Chondrocyte (in vitro differentiated cells): ENCODE measurements around the gene EPHA6. TPM values are rescaled to one million over a fixed set of nuclear protein-coding genes. Genes with fewer than 3 reads are reported as not detected.

Experiments
- DNase-seq: peaks from one replicate; pipeline ENCODE4 v3.0.0; 2021; ENCODE audit warnings: mixed read lengths, low spot score
- H3K27ac Mint-ChIP-seq: one replicate; pipeline ENCODE4 v1.8.0; 2021; ENCODE audit warnings: mild to moderate bottlenecking, moderate library complexity, mixed read lengths; ENCODE audit not compliant: unreplicated experiment
- H3K27me3 Mint-ChIP-seq: 2 replicates; pipeline ENCODE4 v1.8.0; 2021; ENCODE audit warnings: low read depth, mixed read lengths
- H3K36me3 Mint-ChIP-seq: 2 replicates; pipeline ENCODE4 v1.8.0; 2021; ENCODE audit warnings: low read depth, mixed read lengths
- H3K4me1 Mint-ChIP-seq: 2 replicates; pipeline ENCODE4 v1.8.0; 2021; ENCODE audit warnings: low read depth, mild to moderate bottlenecking, mixed read lengths
- H3K4me3 Mint-ChIP-seq: one replicate; pipeline ENCODE4 v1.8.0; 2021; ENCODE audit warnings: mild to moderate bottlenecking, moderate library complexity, mixed read lengths; ENCODE audit not compliant: unreplicated experiment
- H3K9me3 Mint-ChIP-seq: 2 replicates; pipeline ENCODE4 v1.8.0; 2021; ENCODE audit warnings: low read depth, mixed read lengths
- CTCF ChIP-seq: fragments of 200-600 bp; sonication (generic); IDR thresholded peaks from 2 replicates; pipeline ENCODE4 v1.5.0; 2021; ENCODE audit warnings: antibody characterized with exemption, mild to moderate bottlenecking, moderate library complexity
- total RNA-seq: library from RNA; stranded (reverse); gene quantifications from 3 replicates; pipeline ENCODE4 v1.2.1, GENCODE V29; 2021

EPHA6 gene
- total RNA-seq, 1 donor from 2014 or later, result 0.62 TPM

GRCh38 chr3:96836153-96836915, 21.9 kb downstream of the EPHA6 start:
- Mint-ChIP-seq H3K36me3 (no peaks in the 10 kb centered on the region), H3K4me1 (no peaks in the 10 kb centered on the region), H3K9me3 (peaks cover 2% of the 10 kb centered on the region), H3K4me3 (no peak overlapping the region), H3K27ac (no peak overlapping the region), H3K27me3 (peaks cover 14% of the 10 kb centered on the region)
- DNase-seq, result no peak
- TF ChIP-seq CTCF, result no peak

GRCh38 chr3:96843505-96844203, 29.3 kb downstream of the EPHA6 start:
- Mint-ChIP-seq H3K4me3 (no peak overlapping the region), H3K9me3 (no peaks in the 10 kb centered on the region), H3K36me3 (no peaks in the 10 kb centered on the region), H3K27ac (no peak overlapping the region), H3K27me3 (peaks cover 2% of the 10 kb centered on the region), H3K4me1 (peaks cover 4% of the 10 kb centered on the region)
- no peak for DNase-seq
- TF ChIP-seq CTCF, result no peak

DNA sequence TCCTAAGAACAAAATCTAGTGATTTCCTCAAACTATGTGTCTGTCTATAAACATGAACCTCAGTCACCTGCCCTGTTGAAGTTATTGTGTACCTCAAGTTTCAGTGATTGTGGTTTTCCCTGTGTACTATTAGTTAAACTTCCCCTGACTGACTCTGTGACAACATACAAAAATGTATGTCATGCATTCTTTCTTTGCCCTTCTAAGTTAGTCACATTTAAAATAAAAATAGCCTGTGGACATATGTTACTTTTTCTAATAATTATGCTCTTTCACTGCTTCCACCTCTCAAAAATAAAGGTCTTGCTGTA, 29.8 kb downstream of the EPHA6 start:
- Mint-ChIP-seq H3K36me3 (no peaks in the 10 kb centered on the region), H3K4me1 (peaks cover 4% of the 10 kb centered on the region), H3K4me3 (no peak overlapping the region), H3K27me3 (peaks cover 2% of the 10 kb centered on the region), H3K9me3 (no peaks in the 10 kb centered on the region), H3K27ac (no peak overlapping the region)
- no peak for DNase-seq
- TF ChIP-seq CTCF, result no peak

- Mint-ChIP-seq H3K4me3 (no peak overlapping the region), H3K9me3 (no peaks in the 10 kb centered on the region), H3K4me1 (no peaks in the 10 kb centered on the region), H3K36me3 (no peaks in the 10 kb centered on the region), H3K27ac (no peak overlapping the region), H3K27me3 (peaks cover 6% of the 10 kb centered on the region)
- no peak for DNase-seq
- no peak for TF ChIP-seq CTCF
Measured at GRCh38 chr3:96852849-96853248, 38.5 kb downstream of the EPHA6 start.

- Mint-ChIP-seq H3K4me3 (no peak overlapping the region), H3K27ac (no peak overlapping the region), H3K36me3 (no peaks in the 10 kb centered on the region), H3K27me3 (peaks cover 17% of the 10 kb centered on the region), H3K4me1 (no peaks in the 10 kb centered on the region), H3K9me3 (no peaks in the 10 kb centered on the region)
- TF ChIP-seq CTCF, result no peak
- no peak for DNase-seq
Measured at GRCh38 chr3:96860882-96861281, 46.5 kb downstream of the EPHA6 start.
